ENCODE measurements around the gene MYO5A.

DNA sequence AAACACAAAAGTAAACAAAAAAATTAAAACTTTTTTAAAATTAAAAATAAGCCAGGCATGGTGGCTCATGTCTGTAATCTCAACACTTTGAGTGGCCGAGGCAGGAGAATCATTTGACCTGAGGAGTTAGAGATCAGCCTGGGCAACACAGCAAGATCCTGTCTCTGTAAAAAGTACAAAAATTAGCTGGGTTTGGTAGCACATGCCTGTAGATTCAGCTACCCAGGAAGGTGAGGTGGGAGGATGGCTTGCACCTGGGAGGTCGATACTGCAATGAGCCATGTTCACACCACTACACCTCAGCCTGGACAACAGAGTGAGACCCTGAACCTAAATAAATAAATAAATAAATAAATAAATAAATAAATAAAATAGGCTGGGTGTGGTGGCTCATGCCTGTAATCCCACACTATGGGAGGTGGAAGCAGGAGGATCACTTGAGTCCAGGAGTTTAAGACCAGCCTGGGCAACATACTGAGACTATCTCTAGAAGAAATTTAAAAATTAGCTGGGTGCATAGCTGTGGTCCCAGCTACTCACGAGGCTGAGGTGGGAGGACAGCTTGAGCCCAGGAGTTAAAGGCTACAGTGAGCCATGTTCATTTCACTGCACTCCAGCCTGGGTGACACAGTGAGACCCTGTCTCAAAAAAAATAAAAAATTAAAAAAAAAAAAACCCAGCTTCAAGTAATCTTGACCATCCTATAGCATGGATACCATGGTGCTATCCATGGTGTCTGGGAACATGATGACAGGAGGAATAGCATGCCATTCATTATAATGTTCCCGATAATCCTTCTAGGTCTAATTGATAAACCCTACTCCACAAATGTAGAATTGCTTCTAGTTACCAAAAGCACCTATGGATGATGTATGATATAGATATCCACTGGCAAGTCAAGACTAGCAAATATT is 4.2 kb downstream of the MYO5A start:
- TF ChIP-seq POLR2A (IDR thresholded peaks at IDR 0.05; ENCODE audit: low read depth, low read length) (no peak), POLR2AphosphoS5 (IDR thresholded peaks at IDR 0.05; ENCODE audit: low read depth, low read length) (no peak), TAF1 (IDR thresholded peaks at IDR 0.05; ENCODE audit: low read depth, low read length) (no peak), PAX5 (IDR thresholded peaks at IDR 0.05; ENCODE audit: insufficient read depth, low read length, severe bottlenecking) (no peak), POU2F2 (IDR thresholded peaks at IDR 0.05; ENCODE audit: low read depth, low read length) (no peak)
